ENCODE measurements around the gene ARHGAP5.

Gene ARHGAP5

GRCh38 chr14:32137313-32137712, 60.2 kb downstream of the ARHGAP5 start:
- Histone ChIP-seq H3K36me3 (ENCODE audit: control insufficient read depth, insufficient read depth, low read length) (peaks cover 55% of the 10 kb centered on the region), H3K4me3 (ENCODE audit: extremely low read depth, insufficient read depth, low read length, poor library complexity, severe bottlenecking) (no peak overlapping the region), H3K27ac (ENCODE audit: low read depth, low read length, severe bottlenecking) (no peak overlapping the region), H3K4me1 (ENCODE audit: control insufficient read depth, insufficient read depth, low read length, poor library complexity, severe bottlenecking) (no peaks in the 10 kb centered on the region), H3K9me3 (ENCODE audit: control insufficient read depth, low read length) (peaks cover 14% of the 10 kb centered on the region)
- 95% methylated on average over 3 of the region's 4 CpGs; no CpG with 5 or more reads in 1 of the 2 experiments for WGBS, 2 experiments (ENCODE audit: insufficient coverage in 2 of 2)

- no peak overlapping the region for H3K27ac ChIP-seq (ENCODE audit: low read depth, low read length, severe bottlenecking)
- H3K4me1 ChIP-seq (ENCODE audit: control insufficient read depth, insufficient read depth, low read length, poor library complexity, severe bottlenecking): no peaks in the 10 kb centered on the region
- no CpG with 5 or more reads among the region's 1 CpG for WGBS, 2 experiments (ENCODE audit: insufficient coverage in 2 of 2)
- H3K9me3 ChIP-seq (ENCODE audit: control insufficient read depth, low read length): peaks cover 14% of the 10 kb centered on the region
- H3K36me3 ChIP-seq (ENCODE audit: control insufficient read depth, insufficient read depth, low read length): peaks cover 60% of the 10 kb centered on the region
- H3K4me3 ChIP-seq (ENCODE audit: extremely low read depth, insufficient read depth, low read length, poor library complexity, severe bottlenecking): no peak overlapping the region
These were observed 60.8 kb downstream of the ARHGAP5 start for GRCh38 chr14:32137892-32138291.

- Histone ChIP-seq H3K9me3 (ENCODE audit: control insufficient read depth, low read length) (peaks cover 11% of the 10 kb centered on the region), H3K27ac (ENCODE audit: low read depth, low read length, severe bottlenecking) (no peak overlapping the region), H3K36me3 (ENCODE audit: control insufficient read depth, insufficient read depth, low read length) (peaks cover 58% of the 10 kb centered on the region), H3K4me3 (ENCODE audit: extremely low read depth, insufficient read depth, low read length, poor library complexity, severe bottlenecking) (no peak overlapping the region), H3K4me1 (ENCODE audit: control insufficient read depth, insufficient read depth, low read length, poor library complexity, severe bottlenecking) (no peaks in the 10 kb centered on the region)
- WGBS, 2 experiments (ENCODE audit: insufficient coverage in 2 of 2): 100% methylated on average over 1 of the region's 1 CpG
These were observed 65.2 kb downstream of the ARHGAP5 start for GRCh38 chr14:32142341-32142740.

GRCh38 chr14:32142754-32143437, 65.8 kb downstream of the ARHGAP5 start:
- 93 to 98% methylated on average over 2 to 5 of the region's 7 CpGs for WGBS, 2 experiments (ENCODE audit: insufficient coverage in 2 of 2)
- H3K4me3 ChIP-seq (ENCODE audit: extremely low read depth, insufficient read depth, low read length, poor library complexity, severe bottlenecking): no peak overlapping the region

GRCh38 chr14:32150392-32150791, 73.3 kb downstream of the ARHGAP5 start:
- Histone ChIP-seq H3K36me3 (ENCODE audit: control insufficient read depth, insufficient read depth, low read length) (peaks cover 79% of the 10 kb centered on the region), H3K27ac (ENCODE audit: low read depth, low read length, severe bottlenecking) (no peak overlapping the region), H3K4me3 (ENCODE audit: extremely low read depth, insufficient read depth, low read length, poor library complexity, severe bottlenecking) (no peak overlapping the region), H3K9me3 (ENCODE audit: control insufficient read depth, low read length) (no peaks in the 10 kb centered on the region), H3K4me1 (ENCODE audit: control insufficient read depth, insufficient read depth, low read length, poor library complexity, severe bottlenecking) (peaks cover 3% of the 10 kb centered on the region)
- WGBS, 2 experiments (ENCODE audit: insufficient coverage in 2 of 2): 82 to 83% methylated on average over 1 of the region's 2 CpGs

More at GRCh38 chr14:32142754-32143437, 65.8 kb downstream of the ARHGAP5 start:
- Histone ChIP-seq H3K36me3 (ENCODE audit: control insufficient read depth, insufficient read depth, low read length) (peaks cover 58% of the 10 kb centered on the region), H3K9me3 (ENCODE audit: control insufficient read depth, low read length) (peaks cover 5% of the 10 kb centered on the region), H3K4me1 (ENCODE audit: control insufficient read depth, insufficient read depth, low read length, poor library complexity, severe bottlenecking) (no peaks in the 10 kb centered on the region), H3K27ac (ENCODE audit: low read depth, low read length, severe bottlenecking) (no peak overlapping the region)

- 80 to 100% methylated on average over 1 of the region's 2 CpGs for WGBS, 2 experiments (ENCODE audit: insufficient coverage in 2 of 2)
These were observed 88.9 kb downstream of the ARHGAP5 start for GRCh38 chr14:32166029-32166428.

GRCh38 chr14:32166924-32167323, 89.8 kb downstream of the ARHGAP5 start:
- H3K9me3 ChIP-seq (ENCODE audit: control insufficient read depth, low read length): no peaks in the 10 kb centered on the region
- WGBS, 2 experiments (ENCODE audit: insufficient coverage in 2 of 2): 71 to 100% methylated on average over 1 of the region's 1 CpG
- no peaks in the 10 kb centered on the region for H3K4me1 ChIP-seq (ENCODE audit: control insufficient read depth, insufficient read depth, low read length, poor library complexity, severe bottlenecking)
- no peak overlapping the region for H3K27ac ChIP-seq (ENCODE audit: low read depth, low read length, severe bottlenecking)
- H3K4me3 ChIP-seq (ENCODE audit: extremely low read depth, insufficient read depth, low read length, poor library complexity, severe bottlenecking): no peak overlapping the region
- H3K36me3 ChIP-seq (ENCODE audit: control insufficient read depth, insufficient read depth, low read length): no peaks in the 10 kb centered on the region

More at GRCh38 chr14:32166029-32166428, 88.9 kb downstream of the ARHGAP5 start:
- no peaks in the 10 kb centered on the region for H3K4me1 ChIP-seq (ENCODE audit: control insufficient read depth, insufficient read depth, low read length, poor library complexity, severe bottlenecking)
- H3K4me3 ChIP-seq (ENCODE audit: extremely low read depth, insufficient read depth, low read length, poor library complexity, severe bottlenecking): no peak overlapping the region
- no peaks in the 10 kb centered on the region for H3K9me3 ChIP-seq (ENCODE audit: control insufficient read depth, low read length)
- H3K27ac ChIP-seq (ENCODE audit: low read depth, low read length, severe bottlenecking): no peak overlapping the region
- no peaks in the 10 kb centered on the region for H3K36me3 ChIP-seq (ENCODE audit: control insufficient read depth, insufficient read depth, low read length)

- H3K4me1 ChIP-seq (ENCODE audit: control insufficient read depth, insufficient read depth, low read length, poor library complexity, severe bottlenecking): no peaks in the 10 kb centered on the region
- WGBS, 2 experiments (ENCODE audit: insufficient coverage in 2 of 2): 86 to 100% methylated on average over 1 of the region's 3 CpGs
- H3K27ac ChIP-seq (ENCODE audit: low read depth, low read length, severe bottlenecking): no peak overlapping the region
- H3K36me3 ChIP-seq (ENCODE audit: control insufficient read depth, insufficient read depth, low read length): no peaks in the 10 kb centered on the region
- no peak overlapping the region for H3K4me3 ChIP-seq (ENCODE audit: extremely low read depth, insufficient read depth, low read length, poor library complexity, severe bottlenecking)
- H3K9me3 ChIP-seq (ENCODE audit: control insufficient read depth, low read length): no peaks in the 10 kb centered on the region
These were observed 90.8 kb downstream of the ARHGAP5 start for GRCh38 chr14:32167907-32168306.

GRCh38 chr14:32169191-32169590, 92.1 kb downstream of the ARHGAP5 start:
- WGBS, 2 experiments (ENCODE audit: insufficient coverage in 2 of 2): 92 to 93% methylated on average over 2 of the region's 3 CpGs

GRCh38 chr14:32171469-32171868, 94.4 kb downstream of the ARHGAP5 start:
- H3K9me3 ChIP-seq (ENCODE audit: control insufficient read depth, low read length): no peaks in the 10 kb centered on the region
- no peaks in the 10 kb centered on the region for H3K4me1 ChIP-seq (ENCODE audit: control insufficient read depth, insufficient read depth, low read length, poor library complexity, severe bottlenecking)
- 96% methylated on average over 4 of the region's 5 CpGs; no CpG with 5 or more reads in 1 of the 2 experiments for WGBS, 2 experiments (ENCODE audit: insufficient coverage in 2 of 2)
- H3K36me3 ChIP-seq (ENCODE audit: control insufficient read depth, insufficient read depth, low read length): no peaks in the 10 kb centered on the region
- no peak overlapping the region for H3K4me3 ChIP-seq (ENCODE audit: extremely low read depth, insufficient read depth, low read length, poor library complexity, severe bottlenecking)
- no peak overlapping the region for H3K27ac ChIP-seq (ENCODE audit: low read depth, low read length, severe bottlenecking)

More at GRCh38 chr14:32169191-32169590, 92.1 kb downstream of the ARHGAP5 start:
- H3K27ac ChIP-seq (ENCODE audit: low read depth, low read length, severe bottlenecking): no peak overlapping the region
- H3K36me3 ChIP-seq (ENCODE audit: control insufficient read depth, insufficient read depth, low read length): no peaks in the 10 kb centered on the region
- H3K4me3 ChIP-seq (ENCODE audit: extremely low read depth, insufficient read depth, low read length, poor library complexity, severe bottlenecking): no peak overlapping the region
- no peaks in the 10 kb centered on the region for H3K9me3 ChIP-seq (ENCODE audit: control insufficient read depth, low read length)
- no peaks in the 10 kb centered on the region for H3K4me1 ChIP-seq (ENCODE audit: control insufficient read depth, insufficient read depth, low read length, poor library complexity, severe bottlenecking)
